GM18517 (cell line): ENCODE measurements around the gene GOT1.

Source experiments
- ATAC-seq: cut with Tn5 transposase; IDR thresholded peaks from one replicate; pipeline ENCODE4 v1.9.1; 2021; ENCODE audit warnings: mild to moderate bottlenecking, moderate library complexity; ENCODE audit not compliant: unreplicated experiment

The GOT1 gene

GRCh38 chr10:99365311-99365710 is 65.1 kb downstream of the GOT1 start:
- ATAC-seq = no peak

GRCh38 chr10:99364125-99364524 is 66.3 kb downstream of the GOT1 start:
- no peak for ATAC-seq

DNA sequence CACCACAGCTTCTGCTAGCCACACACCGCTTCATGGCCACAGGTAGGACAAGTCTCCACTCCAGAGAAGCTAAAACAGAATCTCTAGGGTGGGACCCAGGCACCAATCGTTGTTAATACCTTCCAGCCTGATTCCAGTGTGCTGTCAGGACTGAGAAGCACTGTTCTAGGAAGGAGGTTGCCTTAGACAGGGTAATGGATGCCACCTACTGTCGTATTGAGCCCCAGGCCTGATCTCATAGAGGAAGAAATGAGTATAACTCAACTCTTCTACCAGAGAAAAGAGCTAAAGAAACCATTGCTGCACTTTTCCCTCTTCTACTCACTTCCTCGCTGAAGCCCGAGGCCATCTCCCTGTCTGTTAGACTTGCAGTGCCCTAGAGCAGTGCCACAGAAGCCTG is 69.5 kb downstream of the GOT1 start:
- no peak for ATAC-seq

- no peak for ATAC-seq
These were observed 72.3 kb downstream of the GOT1 start for GRCh38 chr10:99358101-99358500.

GRCh38 chr10:99357691-99358090 is 72.7 kb downstream of the GOT1 start:
- ATAC-seq = no peak

- ATAC-seq = no peak
These were observed 77.2 kb downstream of the GOT1 start for GRCh38 chr10:99353182-99353581.

DNA sequence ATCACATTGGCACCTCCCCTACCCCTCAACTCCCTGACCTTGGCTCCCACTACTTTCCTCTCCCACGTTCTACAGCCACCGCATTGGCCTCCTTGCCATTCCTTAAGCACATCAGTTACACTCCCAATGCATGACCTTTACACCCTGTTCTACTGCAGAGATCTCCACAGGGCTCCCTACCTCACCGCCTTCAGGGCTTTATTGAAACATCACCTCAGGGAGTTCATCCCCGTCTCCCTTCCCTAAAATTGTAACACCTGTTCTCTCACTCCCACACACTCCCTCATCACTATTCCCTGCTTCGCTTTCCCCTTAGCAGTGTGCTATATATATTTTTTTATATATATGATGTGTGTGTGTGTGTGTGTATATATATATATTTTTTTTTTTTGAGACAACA is 82.8 kb downstream of the GOT1 start:
- no peak for ATAC-seq
